Measurements from ENCODE around the gene CNST.
"Not testable (repeated sequence)": the region's sequence is repeated elsewhere in the genome, so short reads cannot be mapped to it uniquely, and the experiment has no call there.

The CNST gene

GRCh38 chr1:246674049-246674448, 107.8 kb downstream of the CNST start:
- no peak for DNase-seq (ENCODE audit: low read depth, low spot score)

GRCh38 chr1:246677842-246678241, 111.6 kb downstream of the CNST start:
- DNase-seq (ENCODE audit: low read depth, low spot score), result no peak

GRCh38 chr1:246678816-246679793, 112.8 kb downstream of the CNST start:
- no peak for DNase-seq (ENCODE audit: low read depth, low spot score)

- no peak for DNase-seq (ENCODE audit: low read depth, low spot score)
Observed at GRCh38 chr1:246679794-246680177, 113.5 kb downstream of the CNST start.

GRCh38 chr1:246680190-246680589, 113.9 kb downstream of the CNST start:
- no peak for DNase-seq (ENCODE audit: low read depth, low spot score)

- DNase-seq (ENCODE audit: low read depth, low spot score), result no peak
Observed at GRCh38 chr1:246680696-246681130, 114.5 kb downstream of the CNST start.

GRCh38 chr1:246681900-246682895, 115.9 kb downstream of the CNST start:
- DNase-seq (ENCODE audit: low read depth, low spot score), result no peak

- DNase-seq (ENCODE audit: low read depth, low spot score), result no peak
Observed at GRCh38 chr1:246683521-246683920, 117.3 kb downstream of the CNST start.

- DNase-seq (ENCODE audit: low read depth, low spot score), result no peak
Observed at GRCh38 chr1:246687002-246687401, 120.7 kb downstream of the CNST start.

GRCh38 chr1:246689409-246690008, 123.3 kb downstream of the CNST start:
- DNase-seq (ENCODE audit: low read depth, low spot score), result no peak

GRCh38 chr1:246690100-246690499, 123.8 kb downstream of the CNST start:
- DNase-seq (ENCODE audit: low read depth, low spot score), result no peak

- DNase-seq (ENCODE audit: low read depth, low spot score), result no peak
Observed at GRCh38 chr1:246691622-246692495, 125.6 kb downstream of the CNST start.

GRCh38 chr1:246694213-246694895, 128.1 kb downstream of the CNST start:
- DNase-seq (ENCODE audit: low read depth, low spot score), result not testable (repeated sequence)

- DNase-seq (ENCODE audit: low read depth, low spot score), result no peak
Observed at GRCh38 chr1:246695136-246695535, 128.9 kb downstream of the CNST start.

GRCh38 chr1:246695666-246696065, 129.4 kb downstream of the CNST start:
- DNase-seq (ENCODE audit: low read depth, low spot score), result no peak

- no peak for DNase-seq (ENCODE audit: low read depth, low spot score)
Observed at GRCh38 chr1:246698466-246699094, 132.3 kb downstream of the CNST start.

GRCh38 chr1:246699095-246699735, 133.0 kb downstream of the CNST start:
- DNase-seq (ENCODE audit: low read depth, low spot score), result peak; percentile 67

GRCh38 chr1:246703581-246703980, 137.3 kb downstream of the CNST start:
- DNase-seq (ENCODE audit: low read depth, low spot score), result no peak

- no peak for DNase-seq (ENCODE audit: low read depth, low spot score)
Observed at GRCh38 chr1:246705368-246705767, 139.1 kb downstream of the CNST start.
